IPS-20b (cell line): ENCODE results near the gene IKBKG.
"Not testable (repeated sequence)": the region's sequence is repeated elsewhere in the genome, so short reads cannot be mapped to it uniquely, and the experiment has no call there.

Experiments
- H3K27ac ChIP-seq: one replicate; pipeline ENCODE4 v1.5.1; 2013; ENCODE audit warnings: low read length
- H3K27me3 ChIP-seq: 2 replicates; pipeline ENCODE4 v1.6.1; 2013; ENCODE audit warnings: mild to moderate bottlenecking, low read length, inconsistent platforms; ENCODE audit not compliant: insufficient read depth
- H3K36me3 ChIP-seq: 2 replicates; pipeline ENCODE4 v1.6.1; 2013; ENCODE audit warnings: low read depth, mild to moderate bottlenecking, inconsistent platforms, low read length, moderate library complexity; ENCODE audit not compliant: insufficient read depth
- H3K4me1 ChIP-seq: 2 replicates; pipeline ENCODE4 v1.6.1; 2013; ENCODE audit warnings: mild to moderate bottlenecking, control low read depth, inconsistent platforms, low read length, moderate library complexity; ENCODE audit not compliant: insufficient read depth
- H3K4me3 ChIP-seq: 2 replicates; pipeline ENCODE4 v1.5.1; 2013; ENCODE audit warnings: mild to moderate bottlenecking, low read length, inconsistent platforms
- H3K9ac ChIP-seq: 2 replicates; pipeline ENCODE4 v1.6.1; 2013; ENCODE audit warnings: low read depth, mild to moderate bottlenecking, inconsistent platforms, low read length, moderate library complexity
- H3K9me3 ChIP-seq: 2 replicates; pipeline ENCODE4 v1.6.1; 2013; ENCODE audit warnings: mild to moderate bottlenecking, low read depth, low read length, inconsistent platforms; ENCODE audit not compliant: insufficient read depth

The IKBKG gene

GRCh38 chrX:154584585-154585183, 37.3 kb downstream of the IKBKG start, which contains the start of gene CTAG1A:
CTAG1A (plus strand) TSS chrX:154585133; CDS start chrX:154585207, 74 bp downstream.
- H3K36me3 ChIP-seq, H3K27me3 ChIP-seq, H3K4me1 ChIP-seq, H3K27ac ChIP-seq, H3K9me3 ChIP-seq, H3K9ac ChIP-seq, H3K4me3 ChIP-seq: not testable (repeated sequence)

GRCh38 chrX:154590415-154590814, 43.0 kb downstream of the IKBKG start:
- H3K4me3 ChIP-seq, H3K9ac ChIP-seq, H3K36me3 ChIP-seq, H3K27me3 ChIP-seq, H3K4me1 ChIP-seq, H3K9me3 ChIP-seq, H3K27ac ChIP-seq: not testable (repeated sequence)

DNA sequence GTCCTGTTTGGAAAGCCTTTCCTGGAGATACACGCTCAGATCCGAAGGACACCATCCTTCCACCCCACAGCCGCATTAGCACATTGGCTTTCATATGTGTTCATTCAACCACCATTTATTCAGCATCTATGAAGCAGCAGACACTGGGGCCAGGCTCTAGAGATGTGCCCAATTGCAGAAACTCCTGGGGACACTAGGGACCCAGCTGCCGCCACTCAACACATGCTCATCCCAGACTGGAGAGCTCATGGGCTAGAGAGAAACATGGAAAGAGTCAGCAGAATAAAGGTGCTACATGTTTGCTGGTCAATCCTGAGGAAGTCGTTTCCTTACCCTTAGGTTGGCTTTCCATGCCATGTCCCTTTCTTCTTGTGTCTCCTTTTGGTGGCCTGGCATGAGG, 45.1 kb downstream of the IKBKG start:
- Histone ChIP-seq H3K9me3 (no peaks in the 10 kb centered on the region), H3K9ac (no peak overlapping the region), H3K4me3 (no peak overlapping the region), H3K27ac (no peak overlapping the region), H3K4me1 (peaks cover 13% of the 10 kb centered on the region), H3K27me3 (no peaks in the 10 kb centered on the region), H3K36me3 (no peaks in the 10 kb centered on the region)

DNA sequence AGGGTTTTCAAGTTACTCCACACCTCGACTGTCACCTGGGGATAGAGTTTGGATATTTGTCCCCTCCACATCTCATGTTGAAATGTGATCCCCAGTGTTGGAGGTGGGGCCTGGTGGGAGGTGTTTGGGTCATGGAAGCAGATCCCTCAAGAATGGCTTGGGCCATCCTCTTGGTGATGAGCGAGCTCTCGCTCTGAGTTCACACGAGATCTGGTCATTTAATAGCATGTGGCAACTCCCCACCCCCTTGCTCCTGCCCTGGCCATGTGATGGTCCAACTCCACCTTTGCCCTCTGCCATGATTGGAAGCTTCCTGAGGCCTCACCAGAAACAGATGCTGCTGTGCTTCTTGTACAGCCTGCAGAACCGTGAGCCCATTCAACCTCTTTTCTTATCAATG, 45.8 kb downstream of the IKBKG start:
- Histone ChIP-seq H3K9ac (no peak overlapping the region), H3K36me3 (no peaks in the 10 kb centered on the region), H3K4me3 (no peak overlapping the region), H3K4me1 (peaks cover 13% of the 10 kb centered on the region), H3K27me3 (no peaks in the 10 kb centered on the region), H3K9me3 (no peaks in the 10 kb centered on the region), H3K27ac (no peak overlapping the region)

GRCh38 chrX:154594491-154594890, 47.1 kb downstream of the IKBKG start:
- Histone ChIP-seq H3K27me3 (no peaks in the 10 kb centered on the region), H3K9me3 (no peaks in the 10 kb centered on the region), H3K9ac (no peak overlapping the region), H3K36me3 (no peaks in the 10 kb centered on the region), H3K4me1 (peaks cover 13% of the 10 kb centered on the region), H3K4me3 (no peak overlapping the region), H3K27ac (no peak overlapping the region)

GRCh38 chrX:154595559-154596249, 48.3 kb downstream of the IKBKG start:
- Histone ChIP-seq H3K27ac (no peak overlapping the region), H3K9me3 (no peaks in the 10 kb centered on the region), H3K9ac (no peak overlapping the region; the same call in 1 of the 2 replicates), H3K27me3 (no peaks in the 10 kb centered on the region), H3K4me1 (peaks cover 13% of the 10 kb centered on the region), H3K36me3 (no peaks in the 10 kb centered on the region), H3K4me3 (0 out of 2 replicates have a peak overlapping the region, but pooled peaks have one; percentile 41)

GRCh38 chrX:154596290-154596929, 49.0 kb downstream of the IKBKG start:
- no peaks in the 10 kb centered on the region for H3K27me3 ChIP-seq
- H3K36me3 ChIP-seq: no peaks in the 10 kb centered on the region
- H3K9me3 ChIP-seq: no peaks in the 10 kb centered on the region
- H3K4me1 ChIP-seq: peaks cover 13% of the 10 kb centered on the region
- no peak overlapping the region for H3K27ac ChIP-seq
- peak overlapping the region; percentile 41; the same call in 1 of the 2 replicates for H3K4me3 ChIP-seq
- H3K9ac ChIP-seq: no peak overlapping the region; the same call in 1 of the 2 replicates

DNA sequence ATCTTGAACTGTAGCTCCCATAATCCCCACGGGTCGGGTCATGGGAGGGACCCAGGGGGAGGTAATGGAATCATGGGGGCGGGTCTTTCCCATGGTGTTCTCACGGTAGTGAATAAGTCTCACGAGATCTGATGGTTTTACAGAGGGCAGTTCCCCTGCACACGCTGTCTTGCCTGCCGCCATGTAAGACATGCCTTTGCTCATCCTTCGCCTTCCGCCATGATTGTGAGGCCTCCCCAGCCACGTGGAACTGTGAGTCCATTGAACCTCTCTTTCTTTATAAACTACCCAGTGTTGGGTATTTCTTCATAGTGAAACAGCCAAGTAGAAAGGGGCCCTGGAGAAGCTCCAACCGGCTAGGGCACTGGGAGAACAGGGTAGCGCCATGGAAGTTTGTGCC, 49.8 kb downstream of the IKBKG start:
- no peak overlapping the region for H3K27ac ChIP-seq
- no peak overlapping the region for H3K4me3 ChIP-seq
- peaks cover 13% of the 10 kb centered on the region for H3K4me1 ChIP-seq
- H3K36me3 ChIP-seq: no peaks in the 10 kb centered on the region
- H3K27me3 ChIP-seq: no peaks in the 10 kb centered on the region
- H3K9me3 ChIP-seq: no peaks in the 10 kb centered on the region
- H3K9ac ChIP-seq: no peak overlapping the region

- no peaks in the 10 kb centered on the region for H3K27me3 ChIP-seq
- no peaks in the 10 kb centered on the region for H3K36me3 ChIP-seq
- no peak overlapping the region for H3K4me3 ChIP-seq
- H3K4me1 ChIP-seq: peaks cover 13% of the 10 kb centered on the region
- H3K9me3 ChIP-seq: no peaks in the 10 kb centered on the region
- no peak overlapping the region for H3K27ac ChIP-seq
- H3K9ac ChIP-seq: no peak overlapping the region
These were observed 51.2 kb downstream of the IKBKG start for GRCh38 chrX:154598656-154599055.

- Histone ChIP-seq H3K4me1 (peaks cover 13% of the 10 kb centered on the region), H3K27ac (no peak overlapping the region), H3K27me3 (no peaks in the 10 kb centered on the region), H3K36me3 (no peaks in the 10 kb centered on the region), H3K9me3 (no peaks in the 10 kb centered on the region), H3K4me3 (no peak overlapping the region), H3K9ac (no peak overlapping the region)
These were observed 52.1 kb downstream of the IKBKG start for GRCh38 chrX:154599531-154599930.

- no peak overlapping the region for H3K9ac ChIP-seq
- H3K4me3 ChIP-seq: no peak overlapping the region
- no peaks in the 10 kb centered on the region for H3K36me3 ChIP-seq
- H3K27me3 ChIP-seq: no peaks in the 10 kb centered on the region
- no peaks in the 10 kb centered on the region for H3K9me3 ChIP-seq
- peaks cover 7% of the 10 kb centered on the region for H3K4me1 ChIP-seq
- H3K27ac ChIP-seq: no peak overlapping the region
These were observed 53.4 kb downstream of the IKBKG start for GRCh38 chrX:154600759-154601374.
